Inflammatory macrophage (primary cell): ENCODE data around the gene RAB32.
A peak's percentile ranks its signal among the peaks of the same experiment; 100 is the strongest.

ENCODE experiments used
- DNase-seq, 2 donors: peaks; one replicate each; pipeline ENCODE4 v3.0.0-alpha.2; 2020 to 2022

The RAB32 gene

DNA sequence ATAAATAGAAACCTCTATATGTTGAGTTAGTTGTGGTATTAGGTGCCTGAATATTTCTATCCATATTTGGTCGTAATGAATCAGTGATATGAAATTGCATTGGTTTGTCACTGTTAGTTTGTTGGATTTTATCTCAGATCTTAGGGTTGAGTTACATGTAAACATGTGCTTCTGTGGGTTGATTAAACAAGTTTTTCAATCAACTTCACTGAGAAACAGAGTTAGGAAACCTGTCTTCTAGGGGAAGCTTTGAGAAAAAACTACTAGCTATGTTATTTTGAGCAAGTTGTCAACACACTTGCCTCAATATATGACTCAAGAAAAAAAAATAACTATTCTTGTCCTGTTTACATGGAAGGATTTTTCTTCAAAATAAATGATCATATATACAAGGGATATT lies 40.3 kb downstream of the RAB32 start:
- peak; percentile 30 to 61 for DNase-seq

DNA sequence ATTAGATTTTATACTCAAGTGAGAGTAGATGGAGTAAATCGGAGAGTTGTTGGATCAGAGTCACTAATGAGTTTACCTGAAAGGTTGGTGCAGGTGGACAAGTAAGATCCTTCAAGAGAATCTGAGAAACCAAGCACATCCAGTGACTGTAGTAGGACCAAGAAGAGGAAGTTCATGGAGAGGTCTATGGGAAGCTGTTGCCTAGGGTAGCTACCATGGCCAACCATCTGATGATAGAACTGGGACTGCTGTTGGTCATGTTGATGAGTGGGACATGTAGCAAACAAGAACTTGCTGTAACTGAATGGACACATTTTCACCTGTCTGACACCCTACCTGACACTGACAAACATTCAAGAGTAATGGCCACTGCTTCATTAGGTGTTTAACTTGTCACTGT lies 43.8 kb downstream of the RAB32 start:
- DNase-seq: peak; percentile 43 to 56

DNA sequence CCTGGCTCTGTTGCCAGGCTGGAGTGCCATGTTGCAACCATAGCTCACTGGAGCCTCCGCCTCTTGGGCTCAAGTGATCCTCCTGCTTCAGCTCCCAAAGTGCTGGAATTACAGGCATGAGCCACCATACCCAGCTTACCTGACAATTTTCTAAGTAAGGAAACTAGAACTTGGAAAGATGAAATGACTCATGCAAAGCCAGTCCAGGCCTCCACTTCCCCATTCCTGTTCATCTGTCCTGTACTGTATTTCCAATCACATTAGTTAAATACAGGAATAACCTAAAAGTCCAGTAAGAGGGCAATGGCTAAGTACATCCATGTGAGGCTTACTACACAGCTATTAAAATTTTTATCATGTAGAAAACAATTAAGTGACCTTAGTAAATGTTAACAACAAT lies 46.9 kb downstream of the RAB32 start:
- peak; percentile 23 to 29 for DNase-seq

DNA sequence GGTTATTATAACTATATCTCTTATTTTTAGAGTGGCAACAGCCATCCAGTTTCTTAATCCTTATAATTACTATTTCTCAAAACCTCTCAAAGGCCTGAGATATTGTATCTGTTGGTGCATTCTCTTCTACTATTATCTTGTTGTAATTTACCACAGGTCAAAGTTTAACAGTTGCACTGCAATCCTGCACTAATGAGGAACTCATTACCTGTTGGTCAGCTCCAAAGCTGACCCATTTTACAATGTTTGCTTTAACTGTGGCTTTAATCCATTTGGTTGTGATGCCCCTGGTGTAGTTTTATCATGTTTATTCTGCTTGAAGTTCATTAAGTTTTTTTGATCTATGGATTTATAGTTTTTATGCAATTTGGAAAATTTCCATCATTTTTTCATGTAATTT lies 48.8 kb downstream of the RAB32 start:
- DNase-seq: no peak

DNA sequence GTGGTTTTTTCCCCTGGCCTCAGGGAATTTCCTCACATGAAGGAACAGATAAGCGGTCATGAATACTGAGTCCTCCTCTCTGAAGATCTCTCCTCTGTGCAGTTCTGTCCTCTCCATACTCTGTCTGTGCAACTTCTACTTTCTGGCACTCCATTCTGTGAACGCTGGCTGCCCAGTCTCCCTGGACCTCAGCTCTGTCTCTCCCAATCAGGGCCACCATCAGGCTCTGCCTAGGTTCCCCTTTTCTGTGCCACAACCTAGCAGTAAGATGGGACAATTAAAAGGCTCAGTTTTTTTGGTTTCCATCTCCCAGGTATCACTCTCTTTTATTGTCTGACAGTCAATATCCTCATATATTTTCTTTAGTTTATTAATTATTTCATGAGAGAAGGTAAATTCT lies 50.4 kb downstream of the RAB32 start:
- DNase-seq: peak; percentile 37 to 52

DNA sequence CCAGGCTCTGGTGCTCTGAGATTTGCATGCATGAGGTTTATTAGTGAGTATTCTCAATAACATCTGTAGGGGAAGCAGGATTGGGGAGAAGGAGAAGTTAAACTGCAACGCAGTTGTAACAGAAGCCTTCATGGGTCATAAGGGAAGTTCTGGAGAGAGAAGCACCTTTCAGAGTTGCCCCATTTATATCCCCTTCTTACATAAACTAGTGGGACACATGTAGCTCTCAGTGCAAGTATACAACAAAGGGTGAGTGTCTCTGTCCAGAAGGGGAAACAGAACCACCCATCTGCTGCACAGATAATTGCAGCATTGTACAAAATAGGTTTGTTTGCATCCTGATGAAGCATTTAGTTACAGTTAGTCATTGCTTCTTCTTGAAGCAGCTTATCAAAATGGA lies 50.9 kb downstream of the RAB32 start:
- peak; percentile 80 to 90 for DNase-seq

DNA sequence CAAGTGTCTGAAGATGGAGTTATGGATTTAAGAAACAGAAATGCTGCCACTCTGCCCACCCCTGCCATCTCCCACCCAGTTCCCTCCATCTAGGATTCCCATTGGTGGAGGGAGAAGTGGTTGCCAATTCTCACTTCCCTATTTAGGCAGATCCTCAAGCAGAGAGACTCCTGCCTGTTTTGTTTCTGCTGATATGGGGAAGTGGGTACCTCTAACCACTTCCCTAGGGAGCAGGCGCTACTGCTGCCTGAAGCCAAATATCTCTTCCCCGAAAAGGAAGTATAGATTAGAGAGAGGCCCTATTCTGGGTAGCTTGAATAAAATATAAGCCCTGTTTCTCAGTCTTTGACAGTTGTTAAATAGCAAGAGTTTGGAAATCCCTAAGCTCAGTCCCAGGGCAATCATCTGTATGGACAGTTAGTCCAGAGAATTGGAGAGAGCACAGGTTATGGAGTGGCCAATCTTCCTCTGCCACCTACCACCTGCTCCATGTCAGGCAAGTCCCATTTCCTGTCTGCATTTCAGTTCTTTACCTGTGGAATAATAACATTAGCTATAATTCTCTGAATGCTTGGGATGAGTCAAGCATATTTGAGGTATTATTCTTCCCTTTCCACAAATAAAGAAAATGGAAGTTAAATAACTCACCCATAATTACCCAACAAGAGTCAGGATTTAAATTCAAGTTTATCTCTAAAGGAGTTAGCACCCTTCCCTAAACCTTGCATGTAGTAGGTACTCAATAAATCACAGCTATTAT lies 52.5 kb downstream of the RAB32 start:
- peak; percentile 92 for DNase-seq

DNA sequence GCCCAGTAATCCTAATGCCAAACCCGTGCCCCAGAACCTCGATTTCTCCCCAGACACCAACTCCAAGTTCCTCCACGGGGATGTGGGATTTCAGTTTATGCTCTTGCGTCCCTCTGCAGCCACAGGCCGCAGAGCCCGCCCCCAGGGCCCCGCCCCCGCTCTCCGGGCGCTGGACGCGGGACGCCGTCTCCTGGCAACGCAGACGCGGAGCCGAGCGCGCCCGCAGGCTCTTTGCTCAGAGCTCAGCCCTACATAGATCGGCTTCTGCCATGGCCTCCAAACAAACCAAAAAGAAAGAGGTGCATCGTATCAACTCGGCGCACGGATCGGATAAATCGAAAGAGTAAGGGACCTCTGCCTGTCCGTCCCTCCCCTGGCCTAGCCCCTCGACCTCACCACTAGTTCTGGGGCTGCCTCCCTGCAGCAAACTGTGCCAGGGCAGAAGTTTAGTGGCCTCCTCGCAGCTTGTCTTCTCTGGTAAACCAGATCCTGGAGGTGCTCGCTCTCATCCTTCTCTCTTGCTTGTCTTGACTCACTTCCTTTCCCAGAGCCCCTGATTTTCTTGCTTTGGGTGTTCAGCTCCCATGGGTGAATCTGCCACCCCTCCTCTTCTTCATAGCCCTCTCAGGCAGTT lies 55.3 kb downstream of the RAB32 start, which contains the start of gene ADGB:
Gene ADGB, plus strand, starts transcription at position 201 of the 634 bp plus-strand sequence. Its CDS starts 69 bp downstream, at position 270.
- peak; percentile 67 to 83 for DNase-seq

DNA sequence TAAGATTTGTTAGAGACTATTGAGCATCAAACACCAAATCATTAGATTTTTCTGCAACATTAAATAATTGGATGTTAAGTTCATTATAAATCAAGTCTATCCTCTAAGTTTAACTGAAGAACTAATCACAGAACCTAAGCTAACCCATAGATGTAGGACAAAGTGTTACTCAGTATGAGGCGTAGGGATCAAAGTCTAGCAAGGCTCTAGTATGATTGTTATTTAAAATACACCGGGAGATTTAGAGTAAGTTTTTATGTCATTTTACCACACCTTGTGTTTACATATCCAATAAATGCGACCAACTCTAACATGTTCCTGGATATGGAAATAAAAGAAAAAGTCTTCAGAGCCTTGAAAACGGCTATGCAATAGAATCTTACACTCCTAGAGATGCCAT lies 57.7 kb downstream of the RAB32 start:
- DNase-seq: no peak

DNA sequence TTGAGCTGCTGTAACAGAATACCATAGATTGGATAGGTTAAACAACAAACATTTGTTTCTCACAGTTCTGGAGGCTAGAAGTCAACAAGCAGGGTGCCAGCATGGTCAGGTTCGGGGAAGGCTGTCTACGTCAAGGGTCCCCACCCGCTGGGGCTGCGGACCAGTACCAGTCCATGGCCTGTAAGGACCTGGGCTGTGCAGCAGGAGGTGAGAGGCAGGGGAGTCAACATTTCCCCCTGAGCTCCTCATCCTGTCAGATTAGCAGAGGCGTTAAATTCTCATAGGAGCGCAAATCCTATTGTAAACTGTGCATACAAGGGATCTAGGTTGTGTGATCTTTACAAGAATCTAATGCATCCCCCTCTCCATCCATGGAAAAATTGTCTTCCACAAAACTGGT lies 58.9 kb downstream of the RAB32 start:
- no peak for DNase-seq
